GM12874 (cell line): ENCODE data around the gene REG1A.

Experiments used
- CTCF ChIP-seq: IDR thresholded peaks from 2 replicates; pipeline ENCODE4 v1.5.1; 2011; ENCODE audit warnings: low read depth, mild to moderate bottlenecking, control low read depth, low read length, moderate library complexity; ENCODE audit not compliant: insufficient read depth

REG1A gene

GRCh38 chr2:79128406-79128805, 8.1 kb downstream of the REG1A start:
- no peak for TF ChIP-seq CTCF

- TF ChIP-seq CTCF: no peak
Observed at GRCh38 chr2:79129260-79129659, 9.0 kb downstream of the REG1A start.

- no peak for TF ChIP-seq CTCF
Observed at GRCh38 chr2:79129804-79130203, 9.5 kb downstream of the REG1A start.

- no peak for TF ChIP-seq CTCF
Observed at GRCh38 chr2:79131687-79132086, 11.4 kb downstream of the REG1A start.

- no peak for TF ChIP-seq CTCF
Observed at GRCh38 chr2:79138385-79138784, 18.1 kb downstream of the REG1A start.

GRCh38 chr2:79139423-79139822, 19.1 kb downstream of the REG1A start:
- no peak for TF ChIP-seq CTCF

- no peak for TF ChIP-seq CTCF
Observed at GRCh38 chr2:79155826-79156476, 35.7 kb downstream of the REG1A start.
